Stimulated activated CD4-positive, alpha-beta T cell treated with anti-CD3 and anti-CD28 coated beads, Interleukin-1b, Interleukin-23, amount 100 ng/mL, for 48 hours (primary cell): Measurements from ENCODE around the gene PDE5A.
"Not testable (repeated sequence)": the region's sequence is repeated elsewhere in the genome, so short reads cannot be mapped to it uniquely, and the experiment has no call there.

Experiments used
- DNase-seq: peaks from one replicate; pipeline ENCODE4 v3.0.0-alpha.2; 2020

PDE5A gene

DNA sequence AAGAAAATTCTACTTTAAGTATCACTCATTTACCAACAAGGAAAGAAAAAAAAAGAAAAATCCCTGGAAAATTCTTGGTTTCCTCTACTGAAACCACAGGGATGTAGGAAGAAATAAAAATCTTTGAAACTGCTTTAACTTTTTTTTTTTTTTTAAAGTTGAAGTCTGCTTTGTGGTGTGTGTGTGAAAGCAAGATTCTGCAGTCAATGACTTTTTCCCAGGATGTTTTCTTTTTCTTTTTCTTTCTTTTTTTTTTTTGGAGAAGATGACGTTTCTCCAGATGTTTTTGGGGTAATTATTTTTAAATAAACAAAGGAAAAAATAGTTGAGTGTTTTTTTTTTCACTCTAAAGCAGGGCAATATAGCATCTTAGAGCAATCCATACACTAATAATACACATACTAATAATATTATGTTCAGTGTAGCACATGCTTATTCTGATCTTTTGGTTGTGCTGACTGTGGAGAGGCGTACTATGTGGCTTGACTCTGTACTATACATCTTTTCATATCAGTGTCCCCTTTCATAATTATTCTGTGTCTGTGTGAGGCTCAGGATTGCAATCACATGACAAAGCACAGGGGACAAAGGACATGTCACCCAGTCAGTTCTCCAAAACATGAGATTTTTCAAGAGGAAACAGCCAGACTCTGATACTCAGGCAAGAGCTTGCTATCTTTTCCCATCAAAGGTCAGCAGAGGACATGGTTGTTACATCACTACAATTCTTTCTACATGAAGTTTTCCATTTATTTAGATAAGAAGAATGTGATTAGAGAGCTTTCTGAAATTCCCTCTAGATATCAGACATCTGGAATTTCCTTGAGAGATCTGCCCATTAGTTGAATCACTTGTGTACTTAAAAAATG is 111.0 kb downstream of the PDE5A start:
- DNase-seq: no peak

- DNase-seq: no peak
Measured at GRCh38 chr4:119512398-119512797, 116.2 kb downstream of the PDE5A start.

DNA sequence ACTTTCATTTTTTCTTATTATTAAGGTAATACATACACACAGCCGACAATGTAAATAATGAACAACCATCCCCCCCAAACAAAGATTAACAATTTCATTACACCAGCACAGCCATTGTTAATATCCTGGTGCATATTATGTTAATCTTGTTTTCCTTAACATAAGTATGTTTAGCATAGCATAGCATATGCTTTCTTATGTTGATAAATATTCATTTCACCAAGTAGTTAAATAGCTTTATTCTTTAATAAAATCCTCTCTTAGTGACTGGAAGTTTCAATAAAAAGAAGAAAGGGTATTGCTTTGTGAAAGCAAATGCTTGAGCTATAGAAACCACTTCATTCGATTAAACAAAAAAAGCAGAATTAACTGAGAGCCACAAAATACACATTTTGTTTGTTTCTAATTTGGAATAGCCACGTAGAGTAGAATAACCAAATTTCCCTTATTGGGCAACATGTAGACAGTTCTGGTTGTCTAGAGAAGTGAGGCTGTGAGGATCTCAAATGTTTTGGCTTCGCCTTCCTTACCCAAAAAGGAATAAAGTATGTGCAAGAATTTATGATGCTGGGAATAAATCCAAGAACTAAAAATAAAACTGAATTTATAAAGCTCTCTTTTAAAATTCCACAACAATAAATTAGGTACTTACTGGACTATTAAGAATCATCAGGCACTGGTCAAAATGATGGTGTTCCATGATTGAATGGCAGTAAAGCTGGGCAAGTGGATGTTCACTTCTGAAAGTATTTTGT is 118.0 kb downstream of the PDE5A start:
- DNase-seq: no peak

DNA sequence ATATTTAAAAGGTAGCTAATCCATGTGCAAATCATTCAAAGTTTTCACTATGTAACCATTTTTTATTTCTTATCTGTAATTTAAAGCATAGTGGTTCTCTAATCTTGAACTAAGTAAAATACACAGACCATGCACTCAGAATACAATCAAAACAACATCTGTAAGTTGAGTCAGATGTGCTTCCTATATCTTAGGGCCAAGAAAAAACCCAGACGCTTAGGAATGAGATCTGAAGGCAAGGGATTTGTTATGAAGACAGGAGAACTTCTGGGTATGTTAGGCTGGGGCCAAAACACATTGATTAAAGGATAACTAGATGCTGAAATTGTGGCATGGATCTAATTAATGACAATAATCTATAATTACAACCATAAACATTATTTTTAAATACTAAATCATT is 120.3 kb downstream of the PDE5A start:
- DNase-seq: no peak

- no peak for DNase-seq
Measured at GRCh38 chr4:119506806-119507205, 121.8 kb downstream of the PDE5A start.

GRCh38 chr4:119504616-119505015 is 124.0 kb downstream of the PDE5A start:
- DNase-seq: no peak

GRCh38 chr4:119501740-119502139 is 126.9 kb downstream of the PDE5A start:
- no peak for DNase-seq

DNA sequence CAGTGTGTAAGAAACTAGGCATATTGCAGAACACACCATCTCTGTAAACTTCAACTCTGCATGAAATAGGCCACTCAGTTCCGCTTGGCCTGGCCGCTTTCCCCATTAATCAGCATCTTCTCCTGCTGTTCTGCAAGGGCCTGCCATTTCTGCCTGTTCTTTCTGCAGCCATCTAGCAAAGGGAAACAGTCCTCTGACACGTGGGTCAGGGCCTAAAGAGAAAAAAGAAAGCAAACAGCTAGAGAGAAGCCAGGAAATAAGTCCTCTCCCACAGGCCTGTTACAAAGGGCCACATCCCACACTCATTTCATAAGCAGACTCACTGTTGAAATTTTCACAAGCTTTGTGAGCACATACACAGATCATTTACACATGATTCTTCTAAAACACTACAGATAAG is 130.1 kb downstream of the PDE5A start:
- no peak for DNase-seq

DNA sequence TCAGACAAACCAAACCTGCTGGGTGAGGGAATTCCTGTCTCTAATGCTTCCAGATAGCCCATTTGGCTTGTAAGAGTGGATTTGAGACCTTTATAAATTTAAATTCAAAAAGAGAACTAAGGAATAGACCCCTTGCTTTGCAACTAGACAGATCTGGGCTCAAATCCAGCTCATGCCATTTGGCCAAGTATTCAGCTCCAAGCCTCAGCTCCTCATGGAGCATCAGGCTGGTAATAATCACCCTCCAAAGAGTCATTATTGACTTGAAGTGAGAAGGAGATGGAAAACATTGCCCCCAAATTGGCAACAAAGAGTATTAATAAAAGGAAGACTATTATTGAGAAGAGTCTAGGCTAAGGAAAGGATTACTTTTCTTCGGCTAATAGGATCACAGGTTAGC is 134.7 kb downstream of the PDE5A start:
- DNase-seq: no peak

- no peak for DNase-seq
Measured at GRCh38 chr4:119493419-119493818, 135.2 kb downstream of the PDE5A start.

GRCh38 chr4:119490335-119490734 is 138.3 kb downstream of the PDE5A start:
- DNase-seq: no peak

- DNase-seq: no peak
Measured at GRCh38 chr4:119489305-119489704, 139.3 kb downstream of the PDE5A start.

- no peak for DNase-seq
Measured at GRCh38 chr4:119480331-119480730, 148.3 kb downstream of the PDE5A start.

GRCh38 chr4:119479835-119480234 is 148.8 kb downstream of the PDE5A start:
- no peak for DNase-seq

- no peak for DNase-seq
Measured at GRCh38 chr4:119479180-119479808, 149.3 kb downstream of the PDE5A start.

- DNase-seq: no peak
Measured at GRCh38 chr4:119478446-119479179, 150.0 kb downstream of the PDE5A start.

GRCh38 chr4:119477412-119478053 is 151.1 kb downstream of the PDE5A start:
- no peak for DNase-seq

DNA sequence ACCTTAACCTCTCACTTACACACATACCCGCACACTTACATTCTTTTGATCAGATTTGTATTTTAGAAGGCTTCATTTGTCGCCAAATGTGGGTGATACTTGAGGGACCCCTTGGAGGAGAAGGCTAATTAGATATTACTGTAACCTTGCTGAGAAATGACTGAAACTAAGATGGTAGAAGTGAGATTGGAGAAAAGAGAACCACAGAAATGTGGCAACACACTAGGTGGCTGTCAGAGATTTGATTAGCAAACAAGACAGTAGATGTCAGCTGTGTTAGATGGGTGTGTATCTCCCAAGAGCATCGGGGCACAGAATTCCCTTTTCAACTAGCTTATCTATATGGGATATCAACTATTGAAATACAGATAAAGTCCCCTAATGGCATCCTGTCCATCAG is 157.3 kb downstream of the PDE5A start:
- DNase-seq: no peak

DNA sequence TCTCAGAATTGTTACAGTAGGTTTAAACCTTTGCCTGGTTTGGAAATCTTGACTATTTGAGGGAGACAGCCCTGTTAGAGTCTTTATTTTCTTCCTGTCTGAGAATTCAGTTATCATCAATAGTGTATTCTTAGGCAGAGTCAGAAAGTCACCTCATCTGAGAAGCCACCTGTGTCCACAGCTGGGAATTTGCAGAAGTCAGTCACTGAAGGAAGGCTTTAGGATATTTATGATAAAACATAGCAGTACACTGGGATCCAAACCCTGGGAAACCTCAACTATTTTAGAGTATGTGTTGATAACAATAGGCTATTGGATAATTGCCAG is 157.9 kb downstream of the PDE5A start:
- DNase-seq: not testable (repeated sequence)

- not testable (repeated sequence) for DNase-seq
Measured at GRCh38 chr4:119470021-119470736, 158.4 kb downstream of the PDE5A start.

DNA sequence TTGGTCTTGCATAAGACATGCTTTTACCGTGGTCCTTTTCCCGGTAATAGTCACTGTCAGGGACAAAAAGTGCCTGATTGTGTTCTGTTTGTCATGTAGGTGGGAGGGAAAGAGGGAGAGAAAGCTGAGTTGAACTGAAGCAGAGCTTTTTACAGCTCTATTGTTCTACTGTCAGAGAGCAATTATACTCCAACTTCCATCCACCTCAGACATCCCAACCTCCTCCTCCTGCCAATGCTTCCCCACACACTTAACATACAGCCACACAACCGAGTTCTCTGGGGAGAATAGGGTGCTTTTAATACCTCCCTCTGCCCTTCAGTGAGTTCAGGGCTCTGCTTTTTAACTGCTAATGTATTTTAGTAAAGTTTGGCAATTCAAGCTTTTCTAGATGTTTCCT is 159.6 kb downstream of the PDE5A start:
- not testable (repeated sequence) for DNase-seq

DNA sequence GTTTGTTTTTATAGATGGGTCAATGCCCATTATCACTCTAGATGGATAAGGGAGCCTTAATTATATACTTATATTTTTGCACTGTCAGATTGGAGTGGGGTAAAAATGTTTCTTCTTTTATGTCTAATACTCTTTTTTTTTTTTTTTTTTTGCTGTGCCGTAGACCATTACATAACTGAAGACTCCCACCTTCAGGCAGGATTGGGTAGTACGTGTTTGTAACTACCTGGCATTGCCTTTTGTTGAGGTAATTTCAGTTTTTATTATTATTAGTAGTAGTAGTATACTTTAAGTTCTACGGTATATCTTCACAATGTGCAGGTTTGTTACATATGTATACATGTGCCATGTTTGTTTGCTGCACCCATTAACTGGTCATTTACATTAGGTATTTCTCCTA is 165.9 kb downstream of the PDE5A start:
- DNase-seq: not testable (repeated sequence)
